H9 (cell line): Measurements from ENCODE around the gene NOD1. TPM values are rescaled to one million over a fixed set of nuclear protein-coding genes. Genes with fewer than 3 reads are reported as not detected.
"Not testable (repeated sequence)": the region's sequence is repeated elsewhere in the genome, so short reads cannot be mapped to it uniquely, and the experiment has no call there.

Experiments used
- DNase-seq: peaks from one replicate; pipeline ENCODE4 v3.0.0-alpha.2; 2017
- H2AFZ ChIP-seq: one replicate; pipeline ENCODE4 v1.6.1; 2013; ENCODE audit warnings: mild to moderate bottlenecking, low read length, control low read depth, moderate library complexity
- H2AK5ac ChIP-seq: 2 replicates; pipeline ENCODE4 v1.6.1; 2013; ENCODE audit warnings: low read length, control low read depth, mixed read lengths; ENCODE audit not compliant: insufficient read length
- H2BK120ac ChIP-seq: one replicate; pipeline ENCODE4 v1.6.1; 2013; ENCODE audit warnings: low read depth, mild to moderate bottlenecking, low read length, control low read depth, inconsistent platforms; ENCODE audit not compliant: poor library complexity, severe bottlenecking
- H2BK12ac ChIP-seq: 2 replicates; pipeline ENCODE4 v1.6.1; 2013; ENCODE audit warnings: low read length, control low read depth, mixed read lengths, low read depth; ENCODE audit not compliant: insufficient read length
- H2BK15ac ChIP-seq: 2 replicates; pipeline ENCODE4 v1.6.1; 2013; ENCODE audit warnings: low read depth, low read length, control low read depth
- H2BK20ac ChIP-seq: one replicate; pipeline ENCODE4 v1.6.1; 2013; ENCODE audit warnings: low read depth, mild to moderate bottlenecking, low read length, control low read depth, inconsistent platforms; ENCODE audit not compliant: poor library complexity, severe bottlenecking
- H2BK5ac ChIP-seq: 2 replicates; pipeline ENCODE4 v1.6.1; 2013; ENCODE audit warnings: low read length, control low read depth, mixed read lengths; ENCODE audit not compliant: insufficient read length
- H3K14ac ChIP-seq: 2 replicates; pipeline ENCODE4 v1.6.1; 2013; ENCODE audit warnings: low read length, control low read depth; ENCODE audit not compliant: insufficient read depth
- H3K18ac ChIP-seq: 2 replicates; pipeline ENCODE4 v1.6.1; 2013; ENCODE audit warnings: low read depth, mild to moderate bottlenecking, mixed read lengths, low read length, control low read depth; ENCODE audit not compliant: insufficient read length
- H3K23ac ChIP-seq: 2 replicates; pipeline ENCODE4 v1.6.1; 2013; ENCODE audit warnings: low read length, control low read depth, mixed read lengths, low read depth; ENCODE audit not compliant: insufficient read length
- H3K23me2 ChIP-seq: 2 replicates; pipeline ENCODE4 v1.6.1; 2013; ENCODE audit warnings: low read depth, mild to moderate bottlenecking, mixed read lengths, low read length, control low read depth; ENCODE audit not compliant: insufficient read length, poor library complexity, severe bottlenecking
- H3K27ac ChIP-seq: 2 replicates; pipeline ENCODE4 v1.5.1; 2013; ENCODE audit warnings: low read length, control low read depth, mixed read lengths, low read depth; ENCODE audit not compliant: insufficient read length
- H3K27me3 ChIP-seq: 2 replicates; pipeline ENCODE4 v1.6.1; 2013; ENCODE audit warnings: low read length, control low read depth, inconsistent platforms; ENCODE audit not compliant: insufficient read depth
- H3K4ac ChIP-seq: 2 replicates; pipeline ENCODE4 v1.6.1; 2013; ENCODE audit warnings: low read depth, mild to moderate bottlenecking, control low read depth, inconsistent platforms, low read length, moderate library complexity
- H3K4me1 ChIP-seq: 2 replicates; pipeline ENCODE4 v1.6.1; 2013; ENCODE audit warnings: low read length, control low read depth, inconsistent platforms; ENCODE audit not compliant: insufficient read depth
- H3K4me2 ChIP-seq: 2 replicates; pipeline ENCODE4 v1.6.1; 2013; ENCODE audit warnings: low read length, control low read depth, mixed read lengths; ENCODE audit not compliant: insufficient read length, insufficient read depth
- H3K56ac ChIP-seq: 2 replicates; pipeline ENCODE4 v1.6.1; 2013; ENCODE audit warnings: low read depth, mild to moderate bottlenecking, mixed read lengths, low read length, control low read depth; ENCODE audit not compliant: insufficient read length
- H3K79me1 ChIP-seq: 2 replicates; pipeline ENCODE4 v1.6.1; 2013; ENCODE audit warnings: low read depth, mild to moderate bottlenecking, moderate library complexity, low read length, control low read depth, inconsistent platforms; ENCODE audit not compliant: insufficient read depth, poor library complexity, severe bottlenecking
- H3K79me2 ChIP-seq: 2 replicates; pipeline ENCODE4 v1.6.1; 2013; ENCODE audit warnings: low read length, control low read depth, inconsistent platforms; ENCODE audit not compliant: insufficient read depth
- H3K9ac ChIP-seq: 2 replicates; pipeline ENCODE4 v1.6.1; 2013; ENCODE audit warnings: low read length, control low read depth, mixed read lengths; ENCODE audit not compliant: insufficient read length; ENCODE audit errors: extremely low read depth
- H3K9me3 ChIP-seq: one replicate; pipeline ENCODE4 v1.6.1; 2013; ENCODE audit warnings: low read depth, low read length, inconsistent platforms; ENCODE audit not compliant: control insufficient read depth
- H3T11ph ChIP-seq: one replicate; pipeline ENCODE4 v1.6.1; 2013; ENCODE audit warnings: mild to moderate bottlenecking, low read length, control low read depth, inconsistent platforms
- H4K20me1 ChIP-seq: one replicate; pipeline ENCODE4 v1.6.1; 2013; ENCODE audit not compliant: control insufficient read depth, insufficient read length, insufficient read depth
- H4K5ac ChIP-seq: 2 replicates; pipeline ENCODE4 v1.6.1; 2013; ENCODE audit warnings: low read depth, mild to moderate bottlenecking, mixed read lengths, low read length, control low read depth; ENCODE audit not compliant: insufficient read length
- H4K8ac ChIP-seq: replicated peaks from 2 replicates; pipeline ENCODE4 v1.6.1; 2013; ENCODE audit warnings: low read length, control low read depth, mixed read lengths, low read depth; ENCODE audit not compliant: insufficient read length
- H4K91ac ChIP-seq: 2 replicates; pipeline ENCODE4 v1.6.1; 2013; ENCODE audit warnings: low read depth, mild to moderate bottlenecking, moderate library complexity, mixed read lengths, low read length, control low read depth; ENCODE audit not compliant: insufficient read length
- H3K27ac Mint-ChIP-seq, 3 experiments: 2 replicates in 2 of 3; 3 replicates in 1 of 3; pipeline ENCODE4 v1.8.0; 2020 to 2021; ENCODE audit warnings: mixed read lengths in 3 of 3, mild to moderate bottlenecking in 1 of 3, moderate library complexity in 1 of 3
- H3K27me3 Mint-ChIP-seq: 2 replicates; pipeline ENCODE4 v1.8.0; 2021; ENCODE audit warnings: low read depth, mild to moderate bottlenecking, moderate library complexity, mixed read lengths
- H3K36me3 Mint-ChIP-seq, 3 experiments: 2 replicates in 2 of 3; 3 replicates in 1 of 3; pipeline ENCODE4 v1.8.0; 2020 to 2021; ENCODE audit warnings: low read depth in 3 of 3, mixed read lengths in 3 of 3; ENCODE audit not compliant: insufficient read depth in 1 of 3
- H3K4me1 Mint-ChIP-seq, 2 experiments: 2 replicates each; pipeline ENCODE4 v1.8.0; 2020; ENCODE audit warnings: mixed read lengths in 2 of 2
- H3K4me3 Mint-ChIP-seq, 2 experiments: 2 replicates in 1 of 2; 3 replicates in 1 of 2; pipeline ENCODE4 v1.8.0; 2020 to 2021; ENCODE audit warnings: mild to moderate bottlenecking in 2 of 2, mixed read lengths in 2 of 2, moderate library complexity in 1 of 2
- H3K9me3 Mint-ChIP-seq, 2 experiments: 2 replicates in 1 of 2; 3 replicates in 1 of 2; pipeline ENCODE4 v1.8.0; 2020; ENCODE audit warnings: mild to moderate bottlenecking in 2 of 2, mixed read lengths in 2 of 2, moderate library complexity in 1 of 2
- CTCF ChIP-seq: fragments of 200-600 bp; sonication (generic); conservative IDR thresholded peaks from 3 replicates; pipeline ENCODE4 v1.8.0; 2021; ENCODE audit warnings: antibody characterized with exemption, mild to moderate bottlenecking
- WGBS: extraction: QIAGEN DNeasy Blood & Tissue Kit; methylation state at CpG from one replicate; pipeline ENCODE4 v1.1.7; 2013; ENCODE audit warnings: missing lambda C conversion rate, low lambda C conversion rate, mixed read lengths; ENCODE audit not compliant: insufficient read length; ENCODE audit errors: extremely low coverage; 5-methylcytosine and 5-hydroxymethylcytosine counted together
- total RNA-seq: library from RNA; stranded (reverse); gene quantifications from 2 replicates; pipeline ENCODE4 v1.2.1, GENCODE V29; 2021

Gene NOD1
- total RNA-seq, 1 experiment from 2014 or later = 5.3 TPM

- H2BK15ac ChIP-seq = no peak overlapping the region
- H3K56ac ChIP-seq = no peak overlapping the region
- no peak overlapping the region for H2BK5ac ChIP-seq
- no CpG with 5 or more reads among the region's 3 CpGs for WGBS
- no peak overlapping the region for H2BK20ac ChIP-seq
- H3K18ac ChIP-seq = no peak overlapping the region
- H3T11ph ChIP-seq = no peak overlapping the region
- no peak overlapping the region for H3K14ac ChIP-seq
- no peaks in the 10 kb centered on the region for H3K9me3 ChIP-seq
- H3K4me1 ChIP-seq = peaks cover 2% of the 10 kb centered on the region; the same call in 1 of the 2 replicates
- no peaks in the 10 kb centered on the region for H3K79me1 ChIP-seq
- no peak overlapping the region for H3K9ac ChIP-seq
- H3K4me1 Mint-ChIP-seq = peaks cover 8 to 10% of the 10 kb centered on the region in 2 experiments
- H3K23ac ChIP-seq = no peak overlapping the region
- H2BK12ac ChIP-seq = no peak overlapping the region
- no peaks in the 10 kb centered on the region for H3K23me2 ChIP-seq
- no peak overlapping the region for H3K4ac ChIP-seq
- H4K8ac ChIP-seq = no peak overlapping the region
- H3K79me2 ChIP-seq = no peaks in the 10 kb centered on the region
- H3K36me3 Mint-ChIP-seq = peaks cover 0 to 11% (median 7%) of the 10 kb centered on the region in 3 experiments; a peak in 5 of 7 replicates
- TF ChIP-seq CTCF = no peak
- H3K27me3 ChIP-seq = no peaks in the 10 kb centered on the region
- H3K4me2 ChIP-seq = peak overlapping the region; percentile 17
- no peak overlapping the region for H2AK5ac ChIP-seq
- no peak for DNase-seq
- peak overlapping the region; percentile 22 for H2AFZ ChIP-seq
- peak overlapping the region; percentile 68 to 75 for H3K4me3 Mint-ChIP-seq
- H4K5ac ChIP-seq = no peak overlapping the region
- H4K91ac ChIP-seq = no peak overlapping the region
- H3K27me3 Mint-ChIP-seq = no peaks in the 10 kb centered on the region; the same call in 1 of the 2 replicates
- H3K9me3 Mint-ChIP-seq = peaks cover 3 to 5% of the 10 kb centered on the region in 2 experiments; a peak in 1 of 5 replicates
- H3K27ac ChIP-seq = no peak overlapping the region
- no peaks in the 10 kb centered on the region for H4K20me1 ChIP-seq
- no peak overlapping the region for H2BK120ac ChIP-seq
- peak overlapping the region in 1 of 3 experiments; percentile 95; a peak in 1 of 7 replicates for H3K27ac Mint-ChIP-seq
Observed at GRCh38 chr7:30420662-30421061, 57.9 kb downstream of the NOD1 start.

GRCh38 chr7:30420080-30420479 is 58.5 kb downstream of the NOD1 start:
- not testable (repeated sequence) for H3K9me3 Mint-ChIP-seq, H4K91ac ChIP-seq, H4K5ac ChIP-seq, H2BK12ac ChIP-seq, H3K9me3 ChIP-seq, H2BK20ac ChIP-seq, H2BK5ac ChIP-seq, H3K14ac ChIP-seq, H3K27me3 Mint-ChIP-seq, H2AK5ac ChIP-seq, H2AFZ ChIP-seq, H3K9ac ChIP-seq, H3K27ac ChIP-seq, H3T11ph ChIP-seq, H3K18ac ChIP-seq, H3K56ac ChIP-seq, H3K79me1 ChIP-seq, H4K8ac ChIP-seq, H2BK120ac ChIP-seq, H3K4me1 ChIP-seq, H3K27me3 ChIP-seq, H3K4ac ChIP-seq, H4K20me1 ChIP-seq, DNase-seq, H3K23ac ChIP-seq, H2BK15ac ChIP-seq, H3K79me2 ChIP-seq, H3K23me2 ChIP-seq
- Mint-ChIP-seq H3K4me1 (peaks cover 8 to 10% of the 10 kb centered on the region in 2 experiments), H3K36me3 (peaks cover 0 to 11% (median 7%) of the 10 kb centered on the region in 3 experiments; a peak in 5 of 7 replicates), H3K4me3 (peak overlapping the region; percentile 68 to 75), H3K27ac (peak overlapping the region; percentile 58 to 96 (median 95); a peak in 6 of 7 replicates)
- H3K4me2 ChIP-seq = peak overlapping the region; percentile 17
- WGBS = no CpG with 5 or more reads among the region's 26 CpGs
